Activated CD4-positive, alpha-beta memory T cell treated with anti-CD3 and anti-CD28 coated beads for 36 hours (primary cell): ENCODE measurements around the gene FBXO34. TPM values are rescaled to one million over a fixed set of nuclear protein-coding genes. Genes with fewer than 3 reads are reported as not detected.

Source experiments
- CTCF ChIA-PET: fragments of 350-600 bp; sonication (Branson Sonifier 250); formaldehyde crosslinking; loops from one replicate; lab custom pipeline; 2021; ENCODE audit warnings: antibody characterized with exemption, inconsistent platforms; lab: Charles Lee
- POLR2A ChIA-PET: fragments of 350-600 bp; sonication (Branson Sonifier 250); formaldehyde crosslinking; loops from one replicate; lab custom pipeline; 2021; ENCODE audit warnings: antibody characterized with exemption; lab: Charles Lee
- DNase-seq: peaks from one replicate; pipeline ENCODE4 v3.0.0-alpha.2; 2020
- H3K27ac Mint-ChIP-seq: one replicate; pipeline ENCODE4 v1.8.0; 2021; ENCODE audit warnings: mixed read lengths
- H3K27me3 Mint-ChIP-seq: one replicate; pipeline ENCODE4 v1.8.0; 2021; ENCODE audit warnings: mixed read lengths
- H3K36me3 Mint-ChIP-seq: one replicate; pipeline ENCODE4 v1.8.0; 2021; ENCODE audit warnings: mixed read lengths
- H3K4me1 Mint-ChIP-seq: one replicate; pipeline ENCODE4 v1.8.0; 2021; ENCODE audit warnings: low read depth, mixed read lengths
- H3K4me3 Mint-ChIP-seq: one replicate; pipeline ENCODE4 v1.8.0; 2021; ENCODE audit warnings: mild to moderate bottlenecking, mixed read lengths
- H3K9me3 Mint-ChIP-seq: one replicate; pipeline ENCODE4 v1.8.0; 2021; ENCODE audit warnings: mixed read lengths
- intact Hi-C: fragments of 100-400 bp; cut with micrococcal nuclease; formaldehyde crosslinking; loops from one replicate; pipeline ENCODE4 v1.15.1; 2023
- total RNA-seq, 2 experiments: library from RNA; stranded (reverse); gene quantifications; one replicate each; pipeline ENCODE4 v1.2.3, GENCODE V29; 2021

Gene FBXO34
- total RNA-seq, 2 experiments from 2014 or later = 19.8 to 22.0 TPM

- CTCF ChIA-PET = interaction anchor here (1.0 kb wide), 1 partner anchor 20 kb away, joined by 3 read pairs; no protein-coding TSS in a partner anchor
- Mint-ChIP-seq H3K4me1 (peaks cover 30% of the 10 kb centered on the region), H3K9me3 (peaks cover 39% of the 10 kb centered on the region), H3K36me3 (peaks cover 55% of the 10 kb centered on the region), H3K27me3 (no peaks in the 10 kb centered on the region), H3K27ac (peak overlapping the region; percentile 54), H3K4me3 (no peak overlapping the region)
- peak; percentile 28 for DNase-seq
- POLR2A ChIA-PET = no interaction called here
- intact Hi-C loops = no loop called here
Measured at GRCh38 chr14:55313480-55313879, 42.3 kb downstream of the FBXO34 start.

- Mint-ChIP-seq H3K4me1 (peaks cover 30% of the 10 kb centered on the region), H3K27me3 (no peaks in the 10 kb centered on the region), H3K27ac (no peak overlapping the region), H3K9me3 (peaks cover 39% of the 10 kb centered on the region), H3K36me3 (peaks cover 59% of the 10 kb centered on the region), H3K4me3 (no peak overlapping the region)
- ChIA-PET CTCF (interaction anchor here (0.7 to 0.9 kb wide), 2 partner anchors 35 to 658 kb away, joined by 3 read pairs; no protein-coding TSS in a partner anchor), POLR2A (no interaction called here)
- intact Hi-C loops = no loop called here
- DNase-seq = no peak
Measured at GRCh38 chr14:55314449-55314848, 43.2 kb downstream of the FBXO34 start.

DNA sequence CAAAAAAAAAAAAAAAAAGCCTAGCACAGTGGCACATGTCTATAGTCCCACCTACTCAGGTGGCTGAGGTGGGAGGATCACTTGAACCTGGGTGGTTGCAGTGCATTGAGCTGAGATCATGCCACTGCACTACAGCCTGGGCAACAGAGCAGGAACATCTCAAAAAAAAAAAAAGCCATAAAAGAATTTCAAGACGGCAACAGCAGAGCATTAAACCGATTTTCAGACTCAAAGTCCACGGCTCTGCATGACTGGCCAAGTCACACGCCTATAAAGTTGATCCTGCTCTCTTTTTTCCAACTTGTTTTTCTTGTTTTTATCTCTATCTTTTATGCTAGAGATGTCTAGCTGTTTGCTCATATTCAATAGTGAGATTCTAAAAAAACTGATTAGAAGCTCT lies 45.3 kb downstream of the FBXO34 start:
- peaks cover 40% of the 10 kb centered on the region for H3K36me3 Mint-ChIP-seq

DNA sequence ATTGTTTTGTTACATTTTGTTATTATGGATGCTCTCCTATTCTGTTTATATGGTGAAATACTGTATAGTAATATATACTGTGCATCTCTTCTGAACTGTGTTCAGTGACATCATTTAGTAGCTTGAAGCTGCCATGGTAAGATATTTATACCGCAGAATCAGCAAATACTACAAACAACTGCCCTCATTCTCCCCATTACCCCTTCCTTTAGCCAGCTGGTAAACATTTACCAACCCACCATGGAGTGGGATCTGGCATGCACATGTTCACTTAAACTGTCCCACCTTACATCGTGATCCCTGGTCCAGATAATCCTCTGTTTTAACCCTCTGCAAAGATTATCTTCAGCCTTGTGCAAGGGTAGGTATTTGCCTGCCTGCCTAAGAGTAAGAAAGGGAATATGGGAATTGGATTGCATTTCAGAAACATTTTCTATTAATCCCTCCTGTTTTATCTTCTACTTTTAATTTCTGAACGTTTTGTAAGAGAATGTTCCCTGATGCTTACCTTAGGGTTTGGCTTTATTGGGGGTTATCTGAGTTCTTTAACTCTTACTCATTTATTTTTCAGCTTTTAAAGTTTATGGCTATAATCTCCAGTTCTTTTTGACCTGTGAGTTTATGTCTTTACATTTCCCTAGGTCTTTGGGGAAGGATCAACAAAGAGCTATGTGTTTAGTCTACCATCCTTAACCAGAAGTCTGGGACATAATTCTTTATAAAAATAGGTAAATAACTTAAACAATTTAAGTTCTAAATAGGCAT lies 46.5 kb downstream of the FBXO34 start:
- intact Hi-C loops = no loop called here
- POLR2A ChIA-PET = no interaction called here
- Mint-ChIP-seq H3K4me1 (peaks cover 21% of the 10 kb centered on the region), H3K9me3 (peaks cover 22% of the 10 kb centered on the region), H3K4me3 (no peak overlapping the region), H3K36me3 (peaks cover 34% of the 10 kb centered on the region), H3K27ac (no peak overlapping the region), H3K27me3 (no peaks in the 10 kb centered on the region)
- DNase-seq = no peak
- CTCF ChIA-PET = interaction anchor here (0.7 kb wide), 1 partner anchor 337 kb away, joined by 3 read pairs; no protein-coding TSS in a partner anchor

More for the DNA sequence above, 45.3 kb downstream of the FBXO34 start:
- Mint-ChIP-seq H3K27me3 (no peaks in the 10 kb centered on the region), H3K4me1 (peaks cover 21% of the 10 kb centered on the region), H3K27ac (no peak overlapping the region), H3K4me3 (no peak overlapping the region), H3K9me3 (peaks cover 29% of the 10 kb centered on the region)
- DNase-seq = no peak
- intact Hi-C loops = no loop called here
- ChIA-PET CTCF (interaction anchor here (0.6 kb wide), 2 partner anchors 121 to 752 kb away, joined by 3 to 4 read pairs; no protein-coding TSS in a partner anchor), POLR2A (interaction anchor here (0.6 kb wide), 1 partner anchor 79 kb away, joined by 3 read pairs; no protein-coding TSS in a partner anchor)

- ChIA-PET CTCF (interaction anchor here (0.7 kb wide), 1 partner anchor 336 kb away, joined by 3 read pairs; no protein-coding TSS in a partner anchor), POLR2A (no interaction called here)
- no peak overlapping the region for H3K4me3 Mint-ChIP-seq
- H3K27ac Mint-ChIP-seq = no peak overlapping the region
- no peaks in the 10 kb centered on the region for H3K27me3 Mint-ChIP-seq
- peaks cover 14% of the 10 kb centered on the region for H3K4me1 Mint-ChIP-seq
- intact Hi-C loops = no loop called here
- peaks cover 13% of the 10 kb centered on the region for H3K9me3 Mint-ChIP-seq
- DNase-seq = no peak
- H3K36me3 Mint-ChIP-seq = peaks cover 27% of the 10 kb centered on the region
Measured at GRCh38 chr14:55318694-55319093, 47.5 kb downstream of the FBXO34 start.

- no peak overlapping the region for H3K4me3 Mint-ChIP-seq
- ChIA-PET CTCF (no interaction called here), POLR2A (no interaction called here)
- intact Hi-C loops = no loop called here
- H3K4me1 Mint-ChIP-seq = peaks cover 36% of the 10 kb centered on the region
- H3K27me3 Mint-ChIP-seq = no peaks in the 10 kb centered on the region
- DNase-seq = no peak
- peaks cover 3% of the 10 kb centered on the region for H3K9me3 Mint-ChIP-seq
- H3K27ac Mint-ChIP-seq = no peak overlapping the region
- H3K36me3 Mint-ChIP-seq = peaks cover 9% of the 10 kb centered on the region
Measured at GRCh38 chr14:55323910-55324309, 52.7 kb downstream of the FBXO34 start.

- ChIA-PET CTCF (interaction anchor here (0.9 kb wide), 1 partner anchor 54 kb away, joined by 3 read pairs; no protein-coding TSS in a partner anchor), POLR2A (no interaction called here)
- Mint-ChIP-seq H3K4me1 (peaks cover 45% of the 10 kb centered on the region), H3K27me3 (no peaks in the 10 kb centered on the region), H3K27ac (no peak overlapping the region), H3K4me3 (no peak overlapping the region), H3K9me3 (peaks cover 3% of the 10 kb centered on the region), H3K36me3 (peaks cover 6% of the 10 kb centered on the region)
- no peak for DNase-seq
- intact Hi-C loops = no loop called here
Measured at GRCh38 chr14:55324812-55325211, 53.6 kb downstream of the FBXO34 start.

- ChIA-PET POLR2A (interaction anchor here (1.0 kb wide), 1 partner anchor 11 kb away, joined by 3 read pairs; no protein-coding TSS in a partner anchor), CTCF (interaction anchor here (1.2 kb wide), 1 partner anchor 114 kb away, joined by 3 read pairs; no protein-coding TSS in a partner anchor)
- no peak overlapping the region for H3K4me3 Mint-ChIP-seq
- intact Hi-C loops = no loop called here
- no peaks in the 10 kb centered on the region for H3K27me3 Mint-ChIP-seq
- peaks cover 3% of the 10 kb centered on the region for H3K9me3 Mint-ChIP-seq
- H3K36me3 Mint-ChIP-seq = peaks cover 6% of the 10 kb centered on the region
- peak overlapping the region; percentile 9 for H3K27ac Mint-ChIP-seq
- no peak for DNase-seq
- H3K4me1 Mint-ChIP-seq = peaks cover 62% of the 10 kb centered on the region
Measured at GRCh38 chr14:55327179-55327578, 56.0 kb downstream of the FBXO34 start.

DNA sequence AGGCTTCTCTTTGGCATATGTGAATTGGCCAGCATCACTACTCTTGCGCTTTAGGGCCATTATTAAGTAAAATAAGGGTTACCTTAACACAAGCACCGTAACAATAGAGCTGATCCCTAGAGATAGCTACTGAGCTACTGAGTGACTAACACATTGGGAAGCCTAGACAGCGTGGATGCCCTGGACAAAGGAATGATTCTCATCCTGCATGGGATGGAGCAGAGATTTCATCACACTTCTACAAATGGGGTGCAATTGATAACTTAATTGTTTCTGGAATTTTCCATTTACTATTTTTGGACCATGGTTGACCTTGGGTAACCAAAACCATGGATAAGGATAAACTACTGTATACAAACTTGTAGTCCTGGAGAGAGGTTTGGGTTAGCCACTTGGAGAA lies 57.1 kb downstream of the FBXO34 start:
- intact Hi-C loops = no loop called here

GRCh38 chr14:55329999-55330710 lies 58.9 kb downstream of the FBXO34 start:
- ChIA-PET CTCF (interaction anchor here (0.8 to 4.9 kb wide), 4 partner anchors 25 to 59 kb away, joined by 3 to 49 read pairs (median 3); partner anchors contain the start of gene FBXO34), POLR2A (interaction anchor here (0.6 to 1.5 kb wide), 4 partner anchors 19 to 279 kb away, joined by 3 to 8 read pairs (median 3); partner anchors contain the start of genes FBXO34 and MAPK1IP1L)
- H3K27ac Mint-ChIP-seq = peak overlapping the region; percentile 81
- H3K27me3 Mint-ChIP-seq = no peaks in the 10 kb centered on the region
- peak overlapping the region; percentile 52 for H3K4me3 Mint-ChIP-seq
- DNase-seq = peak; percentile 79
- peaks cover 84% of the 10 kb centered on the region for H3K4me1 Mint-ChIP-seq
- intact Hi-C loops = loop anchor here (1.0 to 10.0 kb wide), 8 partner anchors 9 to 785 kb away; partner anchors contain the start of genes KTN1 and PELI2
- no peaks in the 10 kb centered on the region for H3K9me3 Mint-ChIP-seq
- peaks cover 3% of the 10 kb centered on the region for H3K36me3 Mint-ChIP-seq

More for the DNA sequence above, 57.1 kb downstream of the FBXO34 start:
- Mint-ChIP-seq H3K27ac (no peak overlapping the region), H3K36me3 (peaks cover 6% of the 10 kb centered on the region), H3K27me3 (no peaks in the 10 kb centered on the region), H3K4me1 (peaks cover 73% of the 10 kb centered on the region), H3K9me3 (peaks cover 3% of the 10 kb centered on the region), H3K4me3 (no peak overlapping the region)
- POLR2A ChIA-PET = interaction anchor here (1.0 kb wide), 1 partner anchor 10 kb away, joined by 3 read pairs; no protein-coding TSS in a partner anchor
- CTCF ChIA-PET = interaction anchor here (0.6 to 1.4 kb wide), 4 partner anchors 10 to 277 kb away, joined by 3 to 4 read pairs (median 3); partner anchors contain the start of gene MAPK1IP1L
- no peak for DNase-seq
